HEK293 (cell line): ENCODE results near the gene WFDC1.

ENCODE experiments used
- ZSCAN23 ChIP-seq: fragments of 450-650 bp; formaldehyde crosslinking; IDR thresholded peaks from 2 replicates; pipeline ENCODE4 v1.5.1; 2016; ENCODE audit warnings: missing biosample characterization, missing genetic modification characterization
- TF ChIP-seq, protein P1 (sequence below): fragments of 450-650 bp; formaldehyde crosslinking; IDR thresholded peaks from 2 replicates; pipeline ENCODE4 v1.5.1; 2017; ENCODE audit warnings: missing biosample characterization, missing genetic modification characterization

Gene WFDC1

DNA sequence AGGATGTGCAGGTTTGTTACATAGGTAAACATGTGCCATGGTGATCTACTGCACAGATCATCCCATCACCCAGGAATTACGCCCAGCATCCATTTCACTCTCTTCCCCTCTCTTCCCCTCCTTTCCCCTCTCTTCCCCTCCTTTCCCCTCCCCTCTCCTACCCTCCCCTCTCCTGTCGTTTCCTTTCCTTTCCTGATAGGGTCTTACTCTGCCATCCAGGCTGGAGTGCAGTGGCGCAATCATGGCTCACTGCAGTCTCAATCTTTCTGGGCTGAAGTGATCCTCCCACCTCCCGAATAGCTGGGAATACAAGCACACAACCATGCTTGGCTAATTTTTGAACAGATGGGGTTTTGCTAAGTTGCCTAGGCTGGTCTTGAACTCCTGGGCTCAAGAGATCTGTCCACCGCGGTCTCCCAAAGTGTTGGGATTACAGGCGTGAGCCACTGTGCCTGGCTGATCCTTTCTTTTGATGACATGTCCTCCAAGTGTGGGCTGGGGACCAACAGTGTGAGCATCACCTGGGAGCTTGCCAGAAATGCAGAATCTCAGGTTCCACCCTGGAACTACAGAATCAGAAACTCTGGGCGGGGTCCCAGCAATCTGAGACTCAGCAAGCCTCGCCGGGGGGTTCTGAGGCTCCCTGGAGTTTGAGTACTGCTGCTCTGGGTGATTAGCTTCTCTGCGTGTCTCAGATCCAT, 84.5 kb downstream of the WFDC1 start (continued):
- TF ChIP-seq, protein P1, sequence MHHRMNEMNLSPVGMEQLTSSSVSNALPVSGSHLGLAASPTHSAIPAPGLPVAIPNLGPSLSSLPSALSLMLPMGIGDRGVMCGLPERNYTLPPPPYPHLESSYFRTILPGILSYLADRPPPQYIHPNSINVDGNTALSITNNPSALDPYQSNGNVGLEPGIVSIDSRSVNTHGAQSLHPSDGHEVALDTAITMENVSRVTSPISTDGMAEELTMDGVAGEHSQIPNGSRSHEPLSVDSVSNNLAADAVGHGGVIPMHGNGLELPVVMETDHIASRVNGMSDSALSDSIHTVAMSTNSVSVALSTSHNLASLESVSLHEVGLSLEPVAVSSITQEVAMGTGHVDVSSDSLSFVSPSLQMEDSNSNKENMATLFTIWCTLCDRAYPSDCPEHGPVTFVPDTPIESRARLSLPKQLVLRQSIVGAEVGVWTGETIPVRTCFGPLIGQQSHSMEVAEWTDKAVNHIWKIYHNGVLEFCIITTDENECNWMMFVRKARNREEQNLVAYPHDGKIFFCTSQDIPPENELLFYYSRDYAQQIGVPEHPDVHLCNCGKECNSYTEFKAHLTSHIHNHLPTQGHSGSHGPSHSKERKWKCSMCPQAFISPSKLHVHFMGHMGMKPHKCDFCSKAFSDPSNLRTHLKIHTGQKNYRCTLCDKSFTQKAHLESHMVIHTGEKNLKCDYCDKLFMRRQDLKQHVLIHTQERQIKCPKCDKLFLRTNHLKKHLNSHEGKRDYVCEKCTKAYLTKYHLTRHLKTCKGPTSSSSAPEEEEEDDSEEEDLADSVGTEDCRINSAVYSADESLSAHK (tag by site-specific recombination): no peak
- no peak for TF ChIP-seq ZSCAN23 (tag by site-specific recombination)
- TF ChIP-seq, all 188 proteins: peak for 2
